Measurements from ENCODE around the gene OLFM1.
A peak's percentile ranks its signal among the peaks of the same experiment; 100 is the strongest.

OLFM1 gene

GRCh38 chr9:135076143-135076875, 11.2 kb upstream of the OLFM1 start:
- peak overlapping the region; percentile 61 for H3K4me3 ChIP-seq (ENCODE audit: insufficient read depth, low read depth, low read length)
- no peaks in the 10 kb centered on the region for H3K36me3 ChIP-seq (ENCODE audit: control insufficient read depth, insufficient read depth, low read length)
- no peaks in the 10 kb centered on the region for H3K9me3 ChIP-seq (ENCODE audit: control insufficient read depth, low read length)
- WGBS, 2 experiments = 18 to 22% methylated on average over 19 of the region's 19 CpGs
- H3K27me3 ChIP-seq (ENCODE audit: control insufficient read depth, insufficient read depth, low read length, poor library complexity, severe bottlenecking) = peaks cover 20% of the 10 kb centered on the region
- H3K27ac ChIP-seq (ENCODE audit: insufficient read depth, low read depth, low read length, poor library complexity, severe bottlenecking) = no peak overlapping the region
- H3K4me1 ChIP-seq (ENCODE audit: control insufficient read depth, insufficient read depth, low read length) = peaks cover 4% of the 10 kb centered on the region

GRCh38 chr9:135076876-135077430, 10.5 kb upstream of the OLFM1 start:
- H3K36me3 ChIP-seq (ENCODE audit: control insufficient read depth, insufficient read depth, low read length) = no peaks in the 10 kb centered on the region
- peaks cover 20% of the 10 kb centered on the region for H3K27me3 ChIP-seq (ENCODE audit: control insufficient read depth, insufficient read depth, low read length, poor library complexity, severe bottlenecking)
- no peak overlapping the region for H3K4me3 ChIP-seq (ENCODE audit: insufficient read depth, low read depth, low read length)
- H3K9me3 ChIP-seq (ENCODE audit: control insufficient read depth, low read length) = no peaks in the 10 kb centered on the region
- peaks cover 4% of the 10 kb centered on the region for H3K4me1 ChIP-seq (ENCODE audit: control insufficient read depth, insufficient read depth, low read length)
- H3K27ac ChIP-seq (ENCODE audit: insufficient read depth, low read depth, low read length, poor library complexity, severe bottlenecking) = no peak overlapping the region
- WGBS, 2 experiments = 82 to 83% methylated on average over 6 of the region's 6 CpGs

- no peak overlapping the region for H3K4me3 ChIP-seq (ENCODE audit: insufficient read depth, low read depth, low read length)
- no peak overlapping the region for H3K27ac ChIP-seq (ENCODE audit: insufficient read depth, low read depth, low read length, poor library complexity, severe bottlenecking)
Measured at GRCh38 chr9:135077497-135078200, 9.8 kb upstream of the OLFM1 start.

GRCh38 chr9:135078361-135078821, 9.1 kb upstream of the OLFM1 start:
- H3K36me3 ChIP-seq (ENCODE audit: control insufficient read depth, insufficient read depth, low read length) = no peaks in the 10 kb centered on the region
- H3K27ac ChIP-seq (ENCODE audit: insufficient read depth, low read depth, low read length, poor library complexity, severe bottlenecking) = no peak overlapping the region
- peaks cover 20% of the 10 kb centered on the region for H3K27me3 ChIP-seq (ENCODE audit: control insufficient read depth, insufficient read depth, low read length, poor library complexity, severe bottlenecking)
- peaks cover 4% of the 10 kb centered on the region for H3K4me1 ChIP-seq (ENCODE audit: control insufficient read depth, insufficient read depth, low read length)
- H3K4me3 ChIP-seq (ENCODE audit: insufficient read depth, low read depth, low read length) = no peak overlapping the region
- no peaks in the 10 kb centered on the region for H3K9me3 ChIP-seq (ENCODE audit: control insufficient read depth, low read length)
- WGBS, 2 experiments = 92 to 96% methylated on average over 11 of the region's 11 CpGs

More at GRCh38 chr9:135077497-135078200, 9.8 kb upstream of the OLFM1 start:
- Histone ChIP-seq H3K36me3 (ENCODE audit: control insufficient read depth, insufficient read depth, low read length) (no peaks in the 10 kb centered on the region), H3K9me3 (ENCODE audit: control insufficient read depth, low read length) (no peaks in the 10 kb centered on the region), H3K4me1 (ENCODE audit: control insufficient read depth, insufficient read depth, low read length) (peaks cover 4% of the 10 kb centered on the region), H3K27me3 (ENCODE audit: control insufficient read depth, insufficient read depth, low read length, poor library complexity, severe bottlenecking) (peaks cover 20% of the 10 kb centered on the region)
- WGBS, 2 experiments = 62% methylated on average over 12 of the region's 12 CpGs

- peaks cover 4% of the 10 kb centered on the region for H3K4me1 ChIP-seq (ENCODE audit: control insufficient read depth, insufficient read depth, low read length)
Measured at GRCh38 chr9:135079018-135079417, 8.4 kb upstream of the OLFM1 start.

GRCh38 chr9:135079676-135080075, 7.8 kb upstream of the OLFM1 start:
- Histone ChIP-seq H3K9me3 (ENCODE audit: control insufficient read depth, low read length) (no peaks in the 10 kb centered on the region), H3K36me3 (ENCODE audit: control insufficient read depth, insufficient read depth, low read length) (no peaks in the 10 kb centered on the region), H3K4me3 (ENCODE audit: insufficient read depth, low read depth, low read length) (no peak overlapping the region), H3K27ac (ENCODE audit: insufficient read depth, low read depth, low read length, poor library complexity, severe bottlenecking) (no peak overlapping the region), H3K4me1 (ENCODE audit: control insufficient read depth, insufficient read depth, low read length) (peaks cover 4% of the 10 kb centered on the region), H3K27me3 (ENCODE audit: control insufficient read depth, insufficient read depth, low read length, poor library complexity, severe bottlenecking) (peaks cover 19% of the 10 kb centered on the region)
- WGBS, 2 experiments = 92 to 96% methylated on average over 8 of the region's 8 CpGs

More at GRCh38 chr9:135079018-135079417, 8.4 kb upstream of the OLFM1 start:
- 92 to 93% methylated on average over 7 of the region's 7 CpGs for WGBS, 2 experiments
- no peaks in the 10 kb centered on the region for H3K9me3 ChIP-seq (ENCODE audit: control insufficient read depth, low read length)
- H3K4me3 ChIP-seq (ENCODE audit: insufficient read depth, low read depth, low read length) = no peak overlapping the region
- H3K36me3 ChIP-seq (ENCODE audit: control insufficient read depth, insufficient read depth, low read length) = no peaks in the 10 kb centered on the region
- no peak overlapping the region for H3K27ac ChIP-seq (ENCODE audit: insufficient read depth, low read depth, low read length, poor library complexity, severe bottlenecking)
- peaks cover 20% of the 10 kb centered on the region for H3K27me3 ChIP-seq (ENCODE audit: control insufficient read depth, insufficient read depth, low read length, poor library complexity, severe bottlenecking)

- peaks cover 16% of the 10 kb centered on the region for H3K27me3 ChIP-seq (ENCODE audit: control insufficient read depth, insufficient read depth, low read length, poor library complexity, severe bottlenecking)
- no peak overlapping the region for H3K27ac ChIP-seq (ENCODE audit: insufficient read depth, low read depth, low read length, poor library complexity, severe bottlenecking)
- peaks cover 2% of the 10 kb centered on the region for H3K4me1 ChIP-seq (ENCODE audit: control insufficient read depth, insufficient read depth, low read length)
- no peak overlapping the region for H3K4me3 ChIP-seq (ENCODE audit: insufficient read depth, low read depth, low read length)
- no peaks in the 10 kb centered on the region for H3K9me3 ChIP-seq (ENCODE audit: control insufficient read depth, low read length)
- no peaks in the 10 kb centered on the region for H3K36me3 ChIP-seq (ENCODE audit: control insufficient read depth, insufficient read depth, low read length)
- 89 to 91% methylated on average over 25 to 26 of the region's 26 CpGs for WGBS, 2 experiments
Measured at GRCh38 chr9:135080286-135081263, 6.9 kb upstream of the OLFM1 start.

- Histone ChIP-seq H3K4me1 (ENCODE audit: control insufficient read depth, insufficient read depth, low read length) (peaks cover 8% of the 10 kb centered on the region), H3K9me3 (ENCODE audit: control insufficient read depth, low read length) (no peaks in the 10 kb centered on the region), H3K4me3 (ENCODE audit: insufficient read depth, low read depth, low read length) (no peak overlapping the region), H3K27ac (ENCODE audit: insufficient read depth, low read depth, low read length, poor library complexity, severe bottlenecking) (no peak overlapping the region), H3K27me3 (ENCODE audit: control insufficient read depth, insufficient read depth, low read length, poor library complexity, severe bottlenecking) (peaks cover 18% of the 10 kb centered on the region), H3K36me3 (ENCODE audit: control insufficient read depth, insufficient read depth, low read length) (no peaks in the 10 kb centered on the region)
- WGBS, 2 experiments = 95 to 96% methylated on average over 15 of the region's 15 CpGs
Measured at GRCh38 chr9:135081264-135081660, 6.2 kb upstream of the OLFM1 start.

GRCh38 chr9:135081731-135082130, 5.7 kb upstream of the OLFM1 start:
- Histone ChIP-seq H3K9me3 (ENCODE audit: control insufficient read depth, low read length) (no peaks in the 10 kb centered on the region), H3K36me3 (ENCODE audit: control insufficient read depth, insufficient read depth, low read length) (no peaks in the 10 kb centered on the region), H3K4me3 (ENCODE audit: insufficient read depth, low read depth, low read length) (no peak overlapping the region), H3K27ac (ENCODE audit: insufficient read depth, low read depth, low read length, poor library complexity, severe bottlenecking) (no peak overlapping the region), H3K27me3 (ENCODE audit: control insufficient read depth, insufficient read depth, low read length, poor library complexity, severe bottlenecking) (peaks cover 18% of the 10 kb centered on the region), H3K4me1 (ENCODE audit: control insufficient read depth, insufficient read depth, low read length) (peaks cover 12% of the 10 kb centered on the region)
- WGBS, 2 experiments = 95% methylated on average over 16 of the region's 16 CpGs

Data from ectodermal cell (in vitro differentiated cells).